Spinal cord (tissue), 10 donors: Measurements from ENCODE around the gene IMP3. TPM values are rescaled to one million over a fixed set of nuclear protein-coding genes. Genes with fewer than 3 reads are reported as not detected.

Experiments used
- DNase-seq, 6 donors: peaks; one replicate each; pipeline versions ENCODE4 v3.0.0 to v3.0.0-alpha.2; 2013 to 2015; ENCODE audit warnings: low spot score in 6 of 6, low read depth in 4 of 6
- H3K27ac ChIP-seq: one replicate; pipeline ENCODE4 v1.5.1; 2013; ENCODE audit warnings: low read depth, low read length, control low read depth
- H3K27me3 ChIP-seq: one replicate; pipeline ENCODE4 v1.6.1; 2013; ENCODE audit warnings: low read length; ENCODE audit not compliant: control insufficient read depth, insufficient read depth
- H3K36me3 ChIP-seq: one replicate; pipeline ENCODE4 v1.6.1; 2013; ENCODE audit warnings: low read length; ENCODE audit not compliant: control insufficient read depth, insufficient read depth
- H3K4me1 ChIP-seq: one replicate; pipeline ENCODE4 v1.6.1; 2013; ENCODE audit warnings: low read length; ENCODE audit not compliant: control insufficient read depth, insufficient read depth
- H3K4me3 ChIP-seq: one replicate; pipeline ENCODE4 v1.5.1; 2013; ENCODE audit warnings: low read depth, low read length, control low read depth
- H3K9me3 ChIP-seq: one replicate; pipeline ENCODE4 v1.6.1; 2013; ENCODE audit warnings: low read length; ENCODE audit not compliant: control insufficient read depth, insufficient read depth
- WGBS: methylation state at CpG from one replicate; pipeline ENCODE4 v1.1.5; 2013; ENCODE audit warnings: missing lambda C conversion rate; ENCODE audit not compliant: insufficient coverage; 5-methylcytosine and 5-hydroxymethylcytosine counted together
- polyA plus RNA-seq, 2 donors: library from polyadenylated mRNA; unstranded; fragments of 120-200 nt; gene quantifications; one replicate each; pipeline ENCODE4 v1.2.1, GENCODE V29; 2013; ENCODE audit not compliant: insufficient read length in 2 of 2
- total RNA-seq, 2 donors: library from RNA; depleted of rRNA in 1 of 2; stranded (reverse); fragments of 120-200 nt in 1 of 2; fragments of >200 nt in 1 of 2; gene quantifications; one replicate each; pipeline versions ENCODE4 v1.2.3 to v1.2.4, GENCODE V29; 2013 to 2014
- donor health status: healthy.

Gene IMP3
- total and polyA plus RNA-seq, 4 donors, result 34.7 to 66.6 (median 59.5) TPM

DNA sequence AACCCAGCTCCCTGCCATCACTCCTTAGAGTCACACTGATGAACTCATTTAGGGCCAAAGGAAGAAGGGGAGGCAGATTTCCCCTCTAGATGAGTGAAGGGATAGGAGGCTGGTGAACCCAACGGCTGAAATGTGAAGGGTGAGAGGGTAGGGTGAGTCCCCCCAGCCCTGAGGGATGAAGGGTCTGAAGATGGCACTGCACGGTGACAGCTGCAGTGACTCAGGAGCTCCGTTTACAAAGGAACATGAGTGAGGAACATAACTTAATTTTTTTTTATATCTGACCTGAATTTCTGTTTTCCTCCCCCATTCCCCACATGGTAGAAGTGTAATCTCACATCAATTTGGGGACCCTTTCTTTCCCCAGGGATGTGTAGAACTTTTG, 21.7 kb upstream of the IMP3 start:
- H3K4me3 ChIP-seq, result no peak overlapping the region
- DNase-seq, result no peak
- peaks cover 50% of the 10 kb centered on the region for H3K36me3 ChIP-seq
- no peaks in the 10 kb centered on the region for H3K9me3 ChIP-seq
- H3K4me1 ChIP-seq, result peaks cover 20% of the 10 kb centered on the region
- peak overlapping the region; percentile 71 for H3K27ac ChIP-seq
- WGBS, result 75% methylated on average over 1 of the region's 3 CpGs
- no peaks in the 10 kb centered on the region for H3K27me3 ChIP-seq

DNA sequence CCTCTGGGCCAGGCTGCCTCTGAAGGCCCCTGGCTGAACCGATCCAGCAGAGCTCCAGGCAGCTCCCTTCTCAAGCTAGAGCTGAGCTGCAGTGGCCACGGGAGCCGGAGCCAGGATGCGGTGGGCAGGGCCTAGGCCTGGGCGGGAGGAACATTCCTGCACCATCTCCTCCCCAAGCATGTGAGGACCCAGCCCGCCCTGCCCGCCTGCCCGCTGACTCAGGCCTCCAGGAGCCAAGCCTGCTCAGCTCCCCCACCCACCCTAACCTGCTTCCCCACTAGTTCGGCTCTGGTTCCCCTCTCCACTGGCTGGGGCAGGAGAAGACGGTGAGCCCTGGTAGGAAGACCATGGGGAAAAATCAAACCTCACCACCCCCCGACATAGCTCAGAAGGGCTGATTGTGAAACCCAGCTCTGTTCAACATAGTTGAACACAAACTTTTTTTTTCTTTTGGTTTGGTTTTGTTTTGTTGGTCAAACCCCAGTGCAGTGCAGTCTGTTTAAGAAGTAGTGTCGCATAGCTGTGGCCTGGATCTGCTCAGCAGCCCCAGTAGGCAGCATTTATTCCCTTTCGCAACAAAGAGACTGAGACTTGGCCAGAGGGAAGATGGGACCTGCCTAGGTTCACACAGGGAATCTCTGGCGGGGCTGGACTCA, 21.2 kb upstream of the IMP3 start:
- Histone ChIP-seq H3K4me1 (peaks cover 20% of the 10 kb centered on the region), H3K27ac (peak overlapping the region; percentile 71), H3K9me3 (no peaks in the 10 kb centered on the region), H3K4me3 (no peak overlapping the region), H3K27me3 (no peaks in the 10 kb centered on the region), H3K36me3 (peaks cover 51% of the 10 kb centered on the region)
- DNase-seq, result peak in 1 of 6 donors; percentile 54
- 61% methylated on average over 9 of the region's 14 CpGs for WGBS

DNA sequence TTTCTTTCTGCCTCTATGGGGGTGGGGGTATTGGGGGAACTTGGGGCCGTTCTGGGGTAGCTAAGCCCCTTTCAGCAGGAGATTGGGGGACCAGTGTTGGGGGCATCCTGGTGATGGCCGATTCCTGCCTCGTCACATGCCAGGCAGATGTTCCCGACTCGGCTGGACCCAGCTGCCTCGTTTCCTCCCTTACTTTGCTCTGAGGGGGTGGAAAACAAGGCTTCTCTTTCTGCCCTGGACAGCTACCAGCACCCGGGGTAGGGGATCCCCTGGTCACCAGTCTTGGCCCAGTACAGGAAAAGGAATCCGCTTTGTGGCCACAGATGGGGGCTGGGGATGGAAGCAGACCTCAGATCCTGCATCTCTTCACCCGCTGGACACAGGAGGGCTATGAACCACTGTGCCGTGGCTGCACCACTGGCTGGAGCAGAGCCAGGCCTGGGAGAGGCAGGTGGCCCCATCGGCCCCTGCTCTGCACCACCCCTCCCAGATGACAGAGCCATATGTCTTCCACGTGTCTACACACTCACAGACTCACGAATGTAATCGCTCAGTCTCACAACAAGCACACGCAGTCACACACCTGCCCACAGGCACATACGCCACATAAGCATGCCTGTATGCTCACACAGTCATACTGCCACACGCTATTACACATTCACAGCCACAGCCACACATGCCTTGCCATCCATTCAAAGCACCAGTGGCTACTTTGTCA, 20.1 kb upstream of the IMP3 start:
- Histone ChIP-seq H3K36me3 (peaks cover 51% of the 10 kb centered on the region), H3K27me3 (no peaks in the 10 kb centered on the region), H3K9me3 (no peaks in the 10 kb centered on the region), H3K4me1 (peaks cover 23% of the 10 kb centered on the region), H3K27ac (peak overlapping the region; percentile 57), H3K4me3 (no peak overlapping the region)
- WGBS, result 59% methylated on average over 15 of the region's 17 CpGs
- peak in 2 of 6 donors; percentile 27 to 42 for DNase-seq

DNA sequence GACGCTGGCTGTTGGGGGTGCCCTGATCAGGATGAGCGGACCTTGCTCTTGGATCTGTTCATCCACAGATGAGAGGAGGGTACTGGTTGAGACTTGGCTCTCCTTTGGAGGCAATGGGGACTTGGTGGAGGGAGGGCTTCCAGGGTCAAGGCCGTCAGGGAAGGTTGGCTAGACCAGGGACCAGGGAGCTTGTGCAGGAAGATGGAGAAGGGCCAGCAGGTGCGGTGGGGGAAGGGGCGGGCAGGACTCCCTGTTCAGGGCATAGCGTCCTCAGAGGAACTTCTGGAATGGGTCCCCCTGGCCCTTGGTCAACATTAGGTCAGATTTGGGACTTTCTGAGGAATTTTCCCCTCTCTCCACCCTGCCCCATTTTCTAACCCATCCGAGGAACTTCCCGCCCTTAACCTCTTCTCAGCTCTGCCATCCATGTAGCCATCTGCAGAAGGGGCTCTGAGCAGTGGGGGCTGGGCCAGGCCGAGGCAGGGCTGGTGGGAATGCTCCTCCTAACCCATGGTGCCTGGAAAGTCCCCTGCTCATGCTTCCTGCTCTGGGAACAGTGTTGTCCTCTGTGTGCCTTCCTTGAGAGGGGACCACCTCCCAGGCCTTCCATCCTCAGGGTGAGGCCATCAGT, 19.2 kb upstream of the IMP3 start:
- WGBS, result 92% methylated on average over 8 of the region's 9 CpGs
- Histone ChIP-seq H3K4me1 (peaks cover 24% of the 10 kb centered on the region), H3K36me3 (peaks cover 53% of the 10 kb centered on the region)

DNA sequence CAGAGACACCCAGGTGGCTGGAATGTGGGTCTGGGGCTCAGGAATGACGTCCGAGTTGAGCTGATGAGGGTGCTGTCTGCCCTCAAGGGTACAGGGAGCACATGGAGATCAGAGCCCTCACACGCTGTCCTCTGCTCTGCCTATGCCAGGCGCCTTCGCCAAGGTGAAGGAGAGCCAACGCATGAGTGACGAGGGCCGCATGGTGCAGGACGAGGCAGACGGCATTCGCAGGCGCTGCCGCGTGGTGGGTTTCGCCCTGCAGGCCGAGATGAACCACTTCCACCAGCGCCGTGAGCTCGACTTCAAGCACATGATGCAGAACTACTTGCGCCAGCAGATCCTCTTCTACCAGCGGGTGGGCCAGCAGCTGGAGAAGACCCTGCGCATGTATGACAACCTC, 16.8 kb upstream of the IMP3 start:
- no peak overlapping the region for H3K27ac ChIP-seq
- WGBS, result 97% methylated on average over 21 of the region's 22 CpGs
- no peak for DNase-seq
- H3K36me3 ChIP-seq, result peaks cover 57% of the 10 kb centered on the region
- H3K4me1 ChIP-seq, result peaks cover 40% of the 10 kb centered on the region
- H3K9me3 ChIP-seq, result no peaks in the 10 kb centered on the region
- H3K4me3 ChIP-seq, result no peak overlapping the region
- H3K27me3 ChIP-seq, result no peaks in the 10 kb centered on the region

More for the DNA sequence above, 19.2 kb upstream of the IMP3 start:
- no peak for DNase-seq
- Histone ChIP-seq H3K4me3 (no peak overlapping the region), H3K27me3 (no peaks in the 10 kb centered on the region), H3K27ac (no peak overlapping the region), H3K9me3 (no peaks in the 10 kb centered on the region)

DNA sequence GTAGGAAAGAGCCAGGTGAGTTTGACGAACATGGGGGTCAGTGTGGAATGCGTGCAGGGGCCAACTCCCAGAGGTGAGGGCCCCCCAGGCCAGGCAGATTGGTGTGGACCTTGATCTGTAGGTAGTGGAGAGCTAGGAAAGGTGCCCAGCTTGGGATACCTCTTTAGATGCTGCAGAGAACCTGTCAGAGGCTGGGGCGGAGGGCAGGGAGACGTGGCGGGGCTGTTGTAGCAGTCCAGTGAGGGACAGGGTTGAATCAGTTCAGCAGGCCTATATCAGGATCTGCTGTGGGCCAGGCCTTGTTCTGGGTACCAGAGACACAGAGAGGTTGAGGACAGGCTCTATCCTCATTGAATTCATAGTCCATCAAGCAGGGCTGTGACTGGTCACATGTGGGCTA, 16.3 kb upstream of the IMP3 start:
- H3K4me1 ChIP-seq, result peaks cover 45% of the 10 kb centered on the region

DNA sequence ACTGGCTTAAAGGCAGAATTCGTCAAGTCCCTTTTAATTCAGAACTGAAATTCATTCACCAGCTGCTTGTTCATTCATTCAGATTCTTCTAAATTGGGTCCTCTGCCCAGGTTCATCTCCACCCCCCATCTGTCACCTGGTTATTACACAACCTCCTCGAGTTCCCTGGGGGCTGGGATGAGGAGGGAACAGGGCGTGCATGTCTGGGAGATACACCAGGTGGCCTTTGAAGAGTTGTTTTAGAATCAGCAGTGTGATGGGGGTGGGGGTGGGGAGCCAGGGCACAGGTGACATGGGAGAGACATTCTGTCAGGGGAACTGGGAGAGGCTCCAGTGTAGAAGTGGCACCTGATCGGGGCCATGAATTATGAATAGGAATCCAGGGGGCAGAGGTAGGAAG, 15.9 kb upstream of the IMP3 start:
- peaks cover 48% of the 10 kb centered on the region for H3K4me1 ChIP-seq

More for the DNA sequence above, 16.3 kb upstream of the IMP3 start:
- no peaks in the 10 kb centered on the region for H3K27me3 ChIP-seq
- H3K9me3 ChIP-seq, result no peaks in the 10 kb centered on the region
- no peak for DNase-seq
- H3K4me3 ChIP-seq, result no peak overlapping the region
- peaks cover 59% of the 10 kb centered on the region for H3K36me3 ChIP-seq
- H3K27ac ChIP-seq, result no peak overlapping the region
- WGBS, result 96% methylated on average over 5 of the region's 5 CpGs

DNA sequence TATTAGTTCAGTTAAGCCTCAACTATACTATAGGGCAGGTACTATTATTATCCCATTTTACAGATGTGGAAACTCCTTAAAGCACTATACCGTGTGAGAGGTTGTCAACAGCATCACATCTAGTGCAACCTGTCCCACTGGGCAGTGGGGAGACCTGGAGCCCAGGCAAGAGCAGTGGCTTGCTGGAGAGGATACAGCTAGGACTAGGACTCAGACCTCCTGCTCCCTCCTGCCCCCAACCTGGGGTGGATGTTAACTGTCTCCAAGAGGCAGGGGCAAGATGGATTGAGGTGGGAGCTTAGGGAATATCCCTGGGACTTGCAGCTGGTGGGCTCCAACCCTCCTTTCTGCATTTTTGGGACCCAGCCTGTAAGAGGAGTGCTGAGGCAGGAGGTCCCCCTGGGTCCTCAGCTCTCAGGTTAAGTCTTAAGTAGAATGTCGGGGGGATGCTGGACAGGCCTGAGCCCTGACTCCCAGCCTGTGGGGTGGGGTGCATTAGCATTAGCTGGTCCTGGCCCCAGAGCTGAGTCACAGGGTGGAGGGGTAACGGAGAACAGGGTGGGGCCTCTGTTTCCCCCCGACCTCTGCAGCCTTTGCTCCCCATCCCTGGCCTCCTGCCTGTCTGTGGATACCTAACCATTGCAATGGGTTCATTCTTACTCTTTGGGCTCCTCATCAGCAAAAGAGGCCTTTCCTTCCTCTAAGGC, 14.3 kb upstream of the IMP3 start:
- DNase-seq, result no peak
- Histone ChIP-seq H3K4me1 (peaks cover 48% of the 10 kb centered on the region), H3K9me3 (no peaks in the 10 kb centered on the region), H3K27ac (no peak overlapping the region), H3K4me3 (no peak overlapping the region), H3K27me3 (no peaks in the 10 kb centered on the region), H3K36me3 (peaks cover 58% of the 10 kb centered on the region)
- WGBS, result 90% methylated on average over 3 of the region's 4 CpGs

More for the DNA sequence above, 15.9 kb upstream of the IMP3 start:
- WGBS, result 97% methylated on average over 3 of the region's 4 CpGs
- Histone ChIP-seq H3K27me3 (no peaks in the 10 kb centered on the region), H3K27ac (no peak overlapping the region), H3K36me3 (peaks cover 59% of the 10 kb centered on the region), H3K9me3 (no peaks in the 10 kb centered on the region), H3K4me3 (no peak overlapping the region)
- DNase-seq, result no peak

DNA sequence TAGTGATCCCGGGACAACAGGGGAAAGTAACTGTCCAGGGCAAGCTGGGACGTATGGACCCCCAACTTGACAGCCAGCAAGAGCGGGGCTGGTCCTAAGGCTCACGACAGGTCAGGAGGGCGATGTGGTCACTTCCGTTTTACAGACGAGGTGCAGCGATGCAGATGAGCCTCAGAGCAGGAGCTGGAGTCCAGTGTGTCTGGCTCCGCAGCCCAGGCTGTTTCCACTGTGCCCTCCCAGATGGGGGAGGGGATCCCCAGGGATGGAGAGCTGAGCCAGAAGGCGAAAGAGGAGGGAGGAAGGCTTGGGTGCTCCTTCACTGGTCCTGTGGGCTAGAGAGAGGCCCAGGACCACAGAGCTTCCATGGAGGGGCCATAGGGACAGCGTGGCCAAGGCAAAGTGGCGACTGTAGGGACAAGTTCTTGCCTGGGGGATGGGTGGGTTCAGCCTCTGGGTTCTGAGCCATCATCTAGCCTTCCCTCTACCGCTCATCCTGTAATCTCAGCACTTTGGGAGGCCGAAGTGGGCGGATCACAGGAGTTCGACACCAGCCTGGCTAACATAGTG, 13.4 kb upstream of the IMP3 start:
- Histone ChIP-seq H3K27me3 (no peaks in the 10 kb centered on the region), H3K4me3 (no peak overlapping the region), H3K36me3 (peaks cover 53% of the 10 kb centered on the region), H3K9me3 (no peaks in the 10 kb centered on the region), H3K27ac (no peak overlapping the region), H3K4me1 (peaks cover 54% of the 10 kb centered on the region)
- DNase-seq, result no peak
- 86% methylated on average over 14 of the region's 16 CpGs for WGBS
